Measurements from ENCODE around the gene REPIN1. TPM values are rescaled to one million over a fixed set of nuclear protein-coding genes. Genes with fewer than 3 reads are reported as not detected.

Gene REPIN1
- total RNA-seq, 1 donor, result 57.5 TPM

DNA sequence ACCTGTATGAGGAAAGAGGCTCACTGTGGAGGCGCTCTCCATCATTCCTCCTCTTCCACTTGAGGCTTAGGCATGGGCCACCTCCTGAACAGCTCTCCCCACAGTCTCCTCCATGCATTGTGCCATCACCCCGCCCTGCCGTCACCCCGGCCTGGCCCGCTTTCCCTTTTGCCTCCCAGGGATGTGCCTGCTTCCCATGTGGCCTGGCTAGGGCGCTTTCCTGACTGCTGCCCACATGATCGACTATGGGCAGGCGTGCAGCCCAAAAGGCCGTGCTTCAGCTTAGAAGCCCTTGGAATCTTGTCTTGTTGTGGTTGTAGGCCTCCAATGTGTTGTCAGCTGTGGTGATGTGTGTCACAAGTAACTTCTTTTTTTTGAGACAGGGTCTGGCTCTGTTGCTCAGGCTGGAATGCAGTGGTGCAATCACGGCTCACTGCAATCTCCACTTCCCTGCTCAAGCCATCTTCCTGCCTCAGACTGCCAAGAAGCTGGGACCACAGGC is 43.5 kb upstream of the REPIN1 start:
- Histone ChIP-seq H3K27me3 (ENCODE audit: insufficient read depth, low read length) (no peaks in the 10 kb centered on the region), H3K4me2 (ENCODE audit: insufficient read depth, low read length) (no peak overlapping the region)
- DNase-seq (ENCODE audit: insufficient read length, low spot score, missing footprints), result no peak

DNA sequence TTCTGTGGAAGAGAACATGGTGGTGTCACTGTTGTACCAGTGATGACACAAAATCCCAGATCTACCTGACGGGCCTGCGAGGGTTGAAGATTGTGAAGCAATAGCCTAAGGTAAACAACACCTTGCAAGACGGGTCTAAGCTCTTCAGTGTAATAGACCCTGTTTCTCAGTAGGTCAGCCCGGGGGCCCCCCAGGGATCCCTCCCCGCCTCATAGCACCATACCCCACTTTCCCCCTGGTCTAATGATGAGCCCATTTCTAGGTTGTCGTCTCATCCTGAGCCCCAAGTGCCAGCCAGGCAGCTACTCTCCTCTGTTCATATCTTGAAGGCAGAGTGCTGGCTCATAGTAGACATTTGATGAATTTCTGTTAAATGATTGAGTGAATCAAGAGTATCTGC is 42.7 kb upstream of the REPIN1 start:
- H3K4me3 ChIP-seq (ENCODE audit: insufficient read depth, low read length), result no peak overlapping the region
- H3K79me2 ChIP-seq (ENCODE audit: insufficient read depth, low read length), result no peaks in the 10 kb centered on the region
- H3K4me1 ChIP-seq (ENCODE audit: insufficient read depth, low read length), result no peaks in the 10 kb centered on the region
- no peak overlapping the region for H2AFZ ChIP-seq (ENCODE audit: low read length)
- H3K27ac ChIP-seq (ENCODE audit: low read depth, low read length), result no peak overlapping the region
- TF ChIP-seq CTCF (IDR thresholded peaks at IDR 0.05; ENCODE audit: extremely low read depth, low read depth, low read length), result no peak
- H4K20me1 ChIP-seq (ENCODE audit: insufficient read depth, low read length), result no peaks in the 10 kb centered on the region
- H3K36me3 ChIP-seq (ENCODE audit: insufficient read depth, low read length), result no peaks in the 10 kb centered on the region
- H3K9me3 ChIP-seq (ENCODE audit: low read depth, low read length), result no peaks in the 10 kb centered on the region
- no peaks in the 10 kb centered on the region for H3K27me3 ChIP-seq (ENCODE audit: insufficient read depth, low read length)
- no peak for DNase-seq (ENCODE audit: insufficient read length, low spot score, missing footprints)
- H3K4me2 ChIP-seq (ENCODE audit: insufficient read depth, low read length), result no peak overlapping the region

More for the DNA sequence above, 43.5 kb upstream of the REPIN1 start:
- TF ChIP-seq CTCF (IDR thresholded peaks at IDR 0.05; ENCODE audit: extremely low read depth, low read depth, low read length), result no peak
- no peak overlapping the region for H3K4me3 ChIP-seq (ENCODE audit: insufficient read depth, low read length)
- H3K79me2 ChIP-seq (ENCODE audit: insufficient read depth, low read length), result no peaks in the 10 kb centered on the region
- H3K4me1 ChIP-seq (ENCODE audit: insufficient read depth, low read length), result no peaks in the 10 kb centered on the region
- H3K36me3 ChIP-seq (ENCODE audit: insufficient read depth, low read length), result no peaks in the 10 kb centered on the region
- no peak overlapping the region for H3K27ac ChIP-seq (ENCODE audit: low read depth, low read length)
- H4K20me1 ChIP-seq (ENCODE audit: insufficient read depth, low read length), result no peaks in the 10 kb centered on the region
- H3K9me3 ChIP-seq (ENCODE audit: low read depth, low read length), result no peaks in the 10 kb centered on the region
- H2AFZ ChIP-seq (ENCODE audit: low read length), result no peak overlapping the region

GRCh38 chr7:150326657-150327268 is 41.9 kb upstream of the REPIN1 start:
- Histone ChIP-seq H3K9me3 (ENCODE audit: low read depth, low read length) (no peaks in the 10 kb centered on the region), H4K20me1 (ENCODE audit: insufficient read depth, low read length) (no peaks in the 10 kb centered on the region), H3K4me2 (ENCODE audit: insufficient read depth, low read length) (no peak overlapping the region), H3K79me2 (ENCODE audit: insufficient read depth, low read length) (no peaks in the 10 kb centered on the region), H3K36me3 (ENCODE audit: insufficient read depth, low read length) (no peaks in the 10 kb centered on the region), H3K4me1 (ENCODE audit: insufficient read depth, low read length) (no peaks in the 10 kb centered on the region), H3K4me3 (ENCODE audit: insufficient read depth, low read length) (no peak overlapping the region), H3K27me3 (ENCODE audit: insufficient read depth, low read length) (no peaks in the 10 kb centered on the region), H2AFZ (ENCODE audit: low read length) (no peak overlapping the region), H3K27ac (ENCODE audit: low read depth, low read length) (no peak overlapping the region)
- no peak for TF ChIP-seq CTCF (IDR thresholded peaks at IDR 0.05; ENCODE audit: extremely low read depth, low read depth, low read length)
- no peak for DNase-seq (ENCODE audit: insufficient read length, low spot score, missing footprints)

DNA sequence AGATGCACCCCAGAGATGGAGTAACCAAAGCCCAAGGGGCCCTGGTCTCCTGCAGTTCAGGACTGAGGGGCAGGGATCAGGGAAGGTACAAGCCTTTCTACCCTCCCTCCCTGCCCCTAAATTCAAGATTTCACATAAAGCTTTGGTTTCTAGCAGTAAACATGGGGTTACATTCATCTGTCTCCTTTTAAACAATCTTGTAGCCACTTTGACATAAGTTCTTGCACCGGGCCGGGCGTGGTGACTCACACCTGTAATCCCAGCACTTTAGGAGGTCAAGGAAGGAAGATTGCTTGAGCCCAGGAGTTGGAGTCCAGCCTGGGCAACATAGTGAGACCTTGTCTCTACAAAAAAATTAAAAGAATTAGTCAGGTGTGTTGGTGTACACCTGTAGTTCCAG is 41.3 kb upstream of the REPIN1 start:
- Histone ChIP-seq H2AFZ (ENCODE audit: low read length) (no peak overlapping the region), H3K79me2 (ENCODE audit: insufficient read depth, low read length) (no peaks in the 10 kb centered on the region), H4K20me1 (ENCODE audit: insufficient read depth, low read length) (no peaks in the 10 kb centered on the region), H3K27ac (ENCODE audit: low read depth, low read length) (no peak overlapping the region), H3K9me3 (ENCODE audit: low read depth, low read length) (no peaks in the 10 kb centered on the region), H3K36me3 (ENCODE audit: insufficient read depth, low read length) (no peaks in the 10 kb centered on the region), H3K4me3 (ENCODE audit: insufficient read depth, low read length) (no peak overlapping the region), H3K4me1 (ENCODE audit: insufficient read depth, low read length) (no peaks in the 10 kb centered on the region), H3K27me3 (ENCODE audit: insufficient read depth, low read length) (no peaks in the 10 kb centered on the region), H3K4me2 (ENCODE audit: insufficient read depth, low read length) (no peak overlapping the region)
- no peak for TF ChIP-seq CTCF (IDR thresholded peaks at IDR 0.05; ENCODE audit: extremely low read depth, low read depth, low read length)
- no peak for DNase-seq (ENCODE audit: insufficient read length, low spot score, missing footprints)
